Activated CD4-positive, CD25-positive, alpha-beta regulatory T cell treated with anti-CD3 and anti-CD28 coated beads, Interleukin-2, amount 50 U/mL, for 24 hours (primary cell): ENCODE data around the gene FAM163B.
A peak's percentile ranks its signal among the peaks of the same experiment; 100 is the strongest.

Experiments
- ATAC-seq, 2 donors: fragments of 150-1000 bp; cut with Tn5 transposase; one replicate each; pipeline ENCODE4 v1.10.0; 2021; ENCODE audit warnings: mild to moderate bottlenecking in 1 of 2, moderate library complexity in 1 of 2

FAM163B gene

GRCh38 chr9:133540698-133541025 lies 68.5 kb downstream of the FAM163B start:
- no peak for ATAC-seq

DNA sequence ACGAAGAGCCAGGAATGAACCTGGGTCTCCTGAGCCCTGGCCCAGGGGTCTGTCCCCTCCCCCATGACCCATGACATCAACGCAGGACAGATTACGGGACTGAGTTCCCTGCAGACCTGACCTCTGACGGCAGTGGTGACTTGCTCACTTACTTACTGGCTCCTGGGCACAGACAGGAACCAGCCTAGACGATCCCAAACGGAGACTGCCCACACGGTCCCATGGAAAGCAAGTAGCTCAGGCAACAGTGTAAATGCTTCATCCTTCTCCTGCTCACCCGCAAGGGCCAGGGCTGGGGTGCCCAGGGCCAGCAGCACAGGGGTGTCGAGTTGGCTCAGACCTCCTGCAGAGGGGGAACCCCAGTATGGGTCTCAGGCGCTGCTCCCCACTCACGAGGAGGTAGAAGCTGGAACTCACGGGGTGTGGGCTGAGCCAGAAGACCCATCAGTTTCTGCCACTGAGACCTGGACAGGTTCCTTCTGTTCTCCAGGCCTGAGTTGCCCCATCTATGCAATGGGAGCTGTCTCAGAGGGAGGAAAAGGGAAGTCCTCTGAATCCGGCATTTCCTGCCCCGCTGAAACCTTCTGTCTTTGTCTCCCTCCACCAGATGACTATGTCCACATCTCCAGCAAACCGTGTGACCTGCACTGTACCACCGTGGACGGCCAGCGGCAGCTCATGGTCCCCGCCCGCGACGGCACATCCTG lies 69.0 kb downstream of the FAM163B start:
- ATAC-seq = no peak

DNA sequence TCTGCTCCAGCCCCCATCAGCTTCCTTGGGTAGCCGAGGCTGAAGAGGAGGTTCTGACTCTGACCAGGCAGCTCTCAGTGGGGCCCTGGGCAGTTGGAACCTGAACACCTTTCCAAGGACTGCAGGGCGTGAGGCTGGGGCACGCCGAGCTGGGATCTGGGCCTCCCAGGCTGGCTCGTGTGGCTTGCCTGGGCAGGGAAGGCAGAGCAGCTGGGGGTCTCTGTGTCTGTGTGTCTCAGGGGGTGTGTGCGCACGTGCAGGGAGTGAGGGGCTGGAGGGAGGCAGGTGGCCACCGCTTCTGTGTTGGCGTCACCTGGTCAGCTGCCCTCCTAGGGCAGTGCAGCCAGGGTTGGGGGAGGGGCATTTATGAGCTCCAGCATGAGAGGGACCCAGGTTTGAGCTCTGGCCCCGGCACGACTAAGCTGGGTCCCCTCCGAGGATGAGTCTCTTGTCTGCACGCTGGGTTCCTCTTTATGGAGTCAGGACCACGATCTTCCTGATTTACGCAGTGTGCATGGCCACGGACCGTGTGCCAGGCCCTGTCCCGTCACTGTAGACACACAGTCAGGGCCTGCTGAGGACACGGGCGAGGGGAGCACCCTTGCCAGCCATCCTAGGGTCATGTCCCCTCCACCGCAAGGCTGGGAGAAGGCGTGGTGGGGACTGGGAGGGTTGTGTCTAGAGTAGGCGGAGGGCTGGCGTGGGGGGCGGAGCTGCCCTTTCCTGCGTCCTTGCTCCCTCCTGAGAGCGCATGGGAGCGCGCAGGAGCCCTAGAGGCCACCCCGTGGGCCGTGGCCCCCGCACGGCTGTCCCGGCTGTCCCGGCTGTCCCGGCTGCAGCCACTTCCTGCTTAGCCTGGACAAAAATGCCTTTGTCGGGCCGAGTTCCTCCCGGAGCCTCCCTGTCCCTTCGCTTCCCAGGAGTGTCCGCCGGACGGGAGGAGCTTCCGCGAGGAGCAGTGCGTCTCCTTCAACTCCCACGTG lies 70.0 kb downstream of the FAM163B start:
- no peak for ATAC-seq

GRCh38 chr9:133538176-133538575 lies 71.0 kb downstream of the FAM163B start:
- ATAC-seq = no peak

DNA sequence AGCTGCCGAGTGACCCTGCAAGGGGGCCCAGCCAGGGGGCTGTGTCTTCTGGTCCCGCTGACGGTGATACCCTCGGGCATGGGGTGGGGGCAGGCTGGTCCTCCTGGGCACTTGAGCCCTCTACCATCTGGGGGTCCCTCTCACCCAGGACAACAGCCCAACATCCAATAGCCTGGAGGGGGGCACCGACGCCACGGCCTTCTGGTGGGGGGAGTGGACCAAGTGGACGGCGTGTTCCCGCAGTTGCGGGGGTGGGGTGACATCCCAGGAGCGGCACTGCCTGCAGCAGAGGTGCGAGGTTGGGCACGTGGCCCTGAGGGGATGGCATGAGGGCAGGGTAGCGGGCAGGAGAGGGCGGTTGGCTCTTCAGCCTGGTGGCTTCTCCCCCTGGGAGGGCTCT lies 71.9 kb downstream of the FAM163B start:
- ATAC-seq = no peak

GRCh38 chr9:133536536-133536935 lies 72.7 kb downstream of the FAM163B start:
- no peak for ATAC-seq

DNA sequence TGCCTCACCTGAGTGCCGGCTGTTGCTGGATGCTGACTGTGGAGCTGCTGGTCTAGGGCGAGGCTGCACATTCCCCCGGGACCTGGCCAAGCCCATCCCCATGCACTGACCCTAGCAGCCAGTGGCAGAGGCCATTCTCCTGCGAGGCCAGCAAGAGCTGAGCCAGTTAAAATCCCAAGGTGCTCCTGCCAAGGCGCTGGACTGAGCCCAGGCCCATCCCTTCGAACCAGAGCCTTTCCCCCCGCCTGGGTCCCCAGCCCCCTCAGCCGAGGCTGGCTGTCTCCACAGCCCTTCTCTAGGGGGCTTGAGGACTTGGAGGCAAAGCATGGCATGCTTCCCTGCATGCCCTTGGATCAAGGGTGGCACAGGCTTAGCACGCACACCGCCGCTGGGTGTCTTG lies 73.1 kb downstream of the FAM163B start:
- no peak for ATAC-seq

DNA sequence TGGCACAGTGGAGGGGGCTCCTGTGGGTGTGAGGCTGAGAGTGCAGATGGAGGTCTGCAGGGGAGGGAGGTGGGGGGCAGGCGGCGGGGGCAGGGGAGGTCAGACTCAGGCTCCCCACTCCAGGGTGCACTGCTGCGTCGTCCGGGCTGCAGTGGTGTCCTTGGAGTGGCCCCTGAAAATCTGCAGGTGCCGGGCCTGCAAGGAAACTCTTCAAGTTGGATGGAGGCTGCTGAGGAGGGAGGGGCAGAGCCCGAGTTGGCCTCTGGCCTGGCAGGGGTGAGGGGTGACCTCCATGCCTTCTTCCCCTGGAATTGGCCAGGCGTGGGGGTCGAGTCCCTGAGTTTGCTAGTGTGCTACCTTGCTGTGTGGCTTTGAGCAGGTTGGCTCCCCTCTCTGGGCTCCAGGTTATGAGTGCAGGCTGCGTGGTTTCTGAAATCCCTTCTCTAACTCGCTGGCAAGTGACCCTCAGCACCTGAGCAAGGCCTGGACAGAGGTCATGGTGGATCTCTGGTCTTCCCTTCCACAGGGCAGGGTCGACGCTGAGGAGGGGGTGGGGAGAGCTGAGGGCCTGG lies 73.8 kb downstream of the FAM163B start:
- no peak for ATAC-seq

DNA sequence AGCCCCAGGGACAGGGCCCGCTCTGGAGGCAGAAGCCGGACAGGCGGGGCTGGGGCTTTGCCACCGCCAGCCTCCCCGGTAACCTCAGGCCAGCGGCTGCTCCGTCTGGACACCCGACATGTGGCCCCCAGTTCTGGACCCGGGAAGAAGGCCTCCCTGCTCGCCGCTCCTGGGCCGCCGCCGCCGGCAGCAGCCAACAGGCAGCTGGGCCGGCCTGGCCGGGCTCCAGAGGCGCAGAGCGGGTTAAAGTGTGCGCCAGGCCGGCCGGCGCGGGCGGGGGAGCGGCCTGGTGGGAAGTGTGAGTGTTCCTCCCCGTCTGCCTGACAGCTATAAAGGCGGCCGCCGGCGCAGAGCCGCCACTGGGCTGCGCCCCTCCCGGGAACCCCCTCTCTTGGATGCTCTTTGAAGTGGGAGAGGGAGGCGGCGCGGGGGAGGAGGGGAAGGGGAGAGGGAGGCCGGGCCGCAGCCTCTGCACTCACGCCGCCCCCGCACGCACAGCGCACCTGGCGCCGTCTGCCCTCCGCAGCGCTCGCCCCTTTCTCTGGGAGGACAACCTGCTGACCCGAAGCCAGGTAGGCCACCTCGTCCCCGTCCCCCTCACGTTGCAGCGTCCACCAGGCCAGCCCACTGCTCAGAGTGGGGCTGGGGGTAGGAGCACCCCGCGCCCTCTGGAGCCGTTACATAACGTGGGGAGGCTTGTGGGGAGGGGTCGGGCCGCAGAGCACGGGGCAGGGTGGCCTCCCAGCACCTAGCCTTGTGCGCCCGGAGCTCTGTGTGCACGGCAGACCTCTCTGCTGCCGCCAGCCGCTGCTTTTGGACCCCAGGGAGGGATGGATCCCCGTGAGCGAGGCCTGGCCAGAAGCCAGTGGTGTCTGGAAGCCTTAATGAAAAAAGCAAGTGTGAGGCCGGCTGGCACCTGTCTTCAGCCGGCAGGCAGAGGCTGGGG lies 74.6 kb downstream of the FAM163B start, which contains the start of gene ADAMTSL2:
Gene ADAMTSL2, plus strand, starts transcription at position 359 of the 946 bp plus-strand sequence. CDS start 2,009 bp downstream, outside the sequence.
- ATAC-seq = peak; percentile 36 to 49

GRCh38 chr9:133533857-133534256 lies 75.3 kb downstream of the FAM163B start:
- no peak for ATAC-seq

DNA sequence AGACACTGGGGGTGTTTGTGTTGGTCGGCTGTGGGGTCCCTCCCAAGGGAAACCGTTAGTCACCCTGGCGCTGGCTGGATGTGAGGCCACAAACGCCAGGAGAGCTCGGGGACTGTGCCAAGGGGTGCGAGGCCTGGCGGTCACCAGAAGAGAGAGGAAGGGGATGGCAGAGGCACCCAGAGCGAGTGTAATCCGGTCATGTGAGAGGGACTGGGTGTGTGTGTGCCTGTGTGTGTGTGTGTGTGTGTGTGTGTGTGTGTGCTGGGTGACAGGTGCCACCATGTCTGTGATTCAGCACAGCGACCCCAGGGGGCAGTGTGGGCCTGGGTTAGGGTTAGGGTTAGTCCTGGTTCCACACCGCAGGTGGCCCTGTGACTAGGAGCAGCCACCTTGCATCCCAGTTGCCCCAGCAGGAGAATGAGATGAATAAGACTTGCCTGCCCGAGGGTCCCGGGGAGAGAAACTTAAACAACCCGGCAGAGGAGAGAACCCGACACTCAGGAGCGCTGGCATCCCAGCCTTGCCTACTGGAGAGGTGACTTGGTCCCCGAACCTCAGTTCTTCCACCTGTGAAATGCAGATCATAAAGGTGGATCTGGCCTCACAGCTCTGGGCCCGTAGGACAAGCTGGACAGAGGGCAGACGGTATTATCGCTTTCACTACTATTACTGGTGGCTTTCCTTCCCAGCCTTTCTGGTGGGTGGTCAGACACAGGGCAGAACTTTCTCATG lies 76.1 kb downstream of the FAM163B start:
- peak in 1 of 2 donors; percentile 39 for ATAC-seq

GRCh38 chr9:133531293-133531692 lies 77.9 kb downstream of the FAM163B start:
- no peak for ATAC-seq

GRCh38 chr9:133529874-133530273 lies 79.3 kb downstream of the FAM163B start:
- ATAC-seq = no peak

GRCh38 chr9:133529457-133529856 lies 79.7 kb downstream of the FAM163B start:
- ATAC-seq = no peak

DNA sequence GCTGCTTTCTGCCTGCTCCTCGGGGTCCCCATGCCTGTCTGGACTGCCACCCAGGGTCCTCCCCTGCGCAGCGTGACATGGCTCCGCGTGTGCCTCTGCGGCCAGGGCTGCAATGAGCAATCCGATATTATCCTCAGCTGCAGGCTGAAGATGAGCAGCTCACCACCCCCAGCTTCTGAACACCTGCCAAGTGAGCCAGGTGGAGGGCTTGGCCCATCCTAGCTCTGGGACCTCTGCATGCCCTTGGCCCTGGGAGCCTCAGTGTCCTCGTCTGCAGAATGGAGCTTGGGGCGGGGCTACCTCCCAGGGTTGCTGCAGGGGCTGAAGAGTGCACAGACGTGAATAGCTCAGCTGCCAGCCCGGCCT lies 80.3 kb downstream of the FAM163B start:
- ATAC-seq = no peak

DNA sequence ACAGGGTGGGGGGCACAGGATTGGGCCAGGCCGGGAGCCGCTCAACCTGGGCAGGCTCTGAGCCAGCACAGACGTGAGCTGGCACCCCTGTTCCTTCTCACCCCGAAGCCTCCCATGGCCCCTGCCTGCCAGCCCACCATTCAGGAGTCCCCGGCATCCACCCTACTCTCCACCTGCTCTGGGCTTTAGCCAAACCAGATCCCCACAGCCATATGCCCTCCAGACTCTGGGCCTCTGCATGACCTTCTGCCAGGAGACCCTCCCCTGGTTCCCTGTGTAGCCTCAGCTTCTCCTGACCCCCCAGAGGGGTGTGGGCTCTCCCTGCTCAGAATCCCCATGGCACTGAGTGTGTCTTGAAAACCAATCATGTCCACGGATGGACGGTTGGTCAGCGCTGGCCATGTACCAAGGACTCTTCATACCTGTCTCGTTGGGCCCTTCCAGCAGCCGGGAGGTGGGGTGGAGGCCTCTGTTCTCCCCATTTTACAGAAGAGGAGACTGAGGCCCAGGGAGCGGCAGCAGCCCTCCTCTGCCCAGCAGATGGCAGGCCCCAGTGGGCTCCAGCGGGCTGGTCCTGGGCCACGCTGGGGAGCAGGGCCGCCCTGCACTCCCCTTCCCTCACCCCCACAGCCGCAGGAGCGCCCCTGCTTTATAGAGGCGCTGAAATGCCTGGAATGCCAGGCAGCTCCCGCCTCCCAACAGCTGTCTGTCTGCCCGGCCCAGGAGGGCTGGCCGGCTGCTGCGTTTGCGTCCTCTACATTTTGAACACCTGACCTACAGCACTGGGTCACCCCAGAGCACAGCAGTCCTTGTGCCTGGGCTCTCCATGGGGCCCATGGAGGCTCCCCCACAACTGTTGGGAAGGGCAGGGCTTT lies 81.0 kb downstream of the FAM163B start:
- no peak for ATAC-seq

DNA sequence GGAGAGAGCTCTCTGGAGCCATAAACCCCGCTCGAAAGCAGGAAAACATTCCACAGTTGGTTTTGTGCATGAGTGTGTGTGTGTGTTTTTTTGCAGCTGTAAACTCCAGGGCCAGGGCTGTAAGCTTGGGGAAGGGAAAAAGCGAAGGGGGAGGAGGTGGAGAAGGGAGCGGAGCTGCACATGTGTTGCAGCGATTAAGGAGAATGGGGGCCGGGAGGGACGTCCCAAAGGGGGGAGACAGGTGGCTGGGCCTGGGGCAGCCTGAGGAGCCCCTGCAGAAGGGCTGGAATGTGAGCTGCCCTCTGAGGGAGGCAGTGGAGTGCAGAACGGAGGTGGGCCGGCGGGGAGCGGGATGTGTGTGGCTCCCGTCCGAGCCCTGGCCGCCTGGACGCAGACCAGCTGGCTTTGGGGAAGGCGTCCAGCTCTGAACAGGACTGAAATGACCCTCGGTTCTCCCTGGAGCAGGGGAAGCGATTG lies 81.7 kb downstream of the FAM163B start:
- no peak for ATAC-seq
